PC-9 (cell line): ENCODE measurements around the gene PEPD.

Source experiments
- EZH2 ChIP-seq: fragments of 200-600 bp; sonication (generic); IDR thresholded peaks from 2 replicates; pipeline ENCODE4 v1.8.0; 2017; ENCODE audit warnings: antibody characterized with exemption, low read depth
- TF ChIP-seq, protein P1 (sequence below): fragments of 200-600 bp; sonication (generic); conservative IDR thresholded peaks from 2 replicates; pipeline ENCODE4 v1.6.1; 2017; ENCODE audit warnings: mixed run types, antibody characterized with exemption, mild to moderate bottlenecking, moderate library complexity

- TF ChIP-seq, protein P1, sequence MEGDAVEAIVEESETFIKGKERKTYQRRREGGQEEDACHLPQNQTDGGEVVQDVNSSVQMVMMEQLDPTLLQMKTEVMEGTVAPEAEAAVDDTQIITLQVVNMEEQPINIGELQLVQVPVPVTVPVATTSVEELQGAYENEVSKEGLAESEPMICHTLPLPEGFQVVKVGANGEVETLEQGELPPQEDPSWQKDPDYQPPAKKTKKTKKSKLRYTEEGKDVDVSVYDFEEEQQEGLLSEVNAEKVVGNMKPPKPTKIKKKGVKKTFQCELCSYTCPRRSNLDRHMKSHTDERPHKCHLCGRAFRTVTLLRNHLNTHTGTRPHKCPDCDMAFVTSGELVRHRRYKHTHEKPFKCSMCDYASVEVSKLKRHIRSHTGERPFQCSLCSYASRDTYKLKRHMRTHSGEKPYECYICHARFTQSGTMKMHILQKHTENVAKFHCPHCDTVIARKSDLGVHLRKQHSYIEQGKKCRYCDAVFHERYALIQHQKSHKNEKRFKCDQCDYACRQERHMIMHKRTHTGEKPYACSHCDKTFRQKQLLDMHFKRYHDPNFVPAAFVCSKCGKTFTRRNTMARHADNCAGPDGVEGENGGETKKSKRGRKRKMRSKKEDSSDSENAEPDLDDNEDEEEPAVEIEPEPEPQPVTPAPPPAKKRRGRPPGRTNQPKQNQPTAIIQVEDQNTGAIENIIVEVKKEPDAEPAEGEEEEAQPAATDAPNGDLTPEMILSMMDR: no peak
- no peak for TF ChIP-seq EZH2
These were observed 15.1 kb downstream of the PEPD start for GRCh38 chr19:33506498-33506897.
